Activated CD4-positive, alpha-beta memory T cell treated with anti-CD3 and anti-CD28 coated beads, Interleukin-2, amount 10 ng/mL, durations not matched to agents 7 days and 5 days (primary cell): ENCODE measurements around the gene DKC1. TPM values are rescaled to one million over a fixed set of nuclear protein-coding genes. Genes with fewer than 3 reads are reported as not detected.
"Not testable (repeated sequence)": the region's sequence is repeated elsewhere in the genome, so short reads cannot be mapped to it uniquely, and the experiment has no call there.

Source experiments
- CTCF ChIA-PET: fragments of 350-600 bp; sonication (Branson Sonifier 250); formaldehyde crosslinking; loops from one replicate; lab custom pipeline; 2021; ENCODE audit warnings: antibody characterized with exemption, inconsistent platforms; lab: Charles Lee
- POLR2A ChIA-PET: fragments of 350-600 bp; sonication (Branson Sonifier 250); formaldehyde crosslinking; loops from one replicate; lab custom pipeline; 2021; ENCODE audit warnings: antibody characterized with exemption; lab: Charles Lee
- DNase-seq: peaks from one replicate; pipeline ENCODE4 v3.0.0-alpha.2; 2020
- H3K27ac Mint-ChIP-seq: one replicate; pipeline ENCODE4 v1.8.0; 2021; ENCODE audit warnings: mild to moderate bottlenecking, mixed read lengths
- H3K27me3 Mint-ChIP-seq: one replicate; pipeline ENCODE4 v1.8.0; 2021; ENCODE audit warnings: mixed read lengths
- H3K36me3 Mint-ChIP-seq: one replicate; pipeline ENCODE4 v1.8.0; 2021; ENCODE audit warnings: low read depth, mixed read lengths
- H3K4me1 Mint-ChIP-seq: one replicate; pipeline ENCODE4 v1.8.0; 2021; ENCODE audit warnings: mixed read lengths
- H3K4me3 Mint-ChIP-seq: one replicate; pipeline ENCODE4 v1.8.0; 2021; ENCODE audit warnings: mild to moderate bottlenecking, mixed read lengths
- H3K9me3 Mint-ChIP-seq: one replicate; pipeline ENCODE4 v1.8.0; 2021; ENCODE audit warnings: mixed read lengths
- total RNA-seq, 2 experiments: library from RNA; stranded (reverse); gene quantifications; one replicate each; pipeline ENCODE4 v1.2.3, GENCODE V29; 2021

DKC1 gene
- total RNA-seq, 2 experiments from 2014 or later = 46.8 to 50.4 TPM

DNA sequence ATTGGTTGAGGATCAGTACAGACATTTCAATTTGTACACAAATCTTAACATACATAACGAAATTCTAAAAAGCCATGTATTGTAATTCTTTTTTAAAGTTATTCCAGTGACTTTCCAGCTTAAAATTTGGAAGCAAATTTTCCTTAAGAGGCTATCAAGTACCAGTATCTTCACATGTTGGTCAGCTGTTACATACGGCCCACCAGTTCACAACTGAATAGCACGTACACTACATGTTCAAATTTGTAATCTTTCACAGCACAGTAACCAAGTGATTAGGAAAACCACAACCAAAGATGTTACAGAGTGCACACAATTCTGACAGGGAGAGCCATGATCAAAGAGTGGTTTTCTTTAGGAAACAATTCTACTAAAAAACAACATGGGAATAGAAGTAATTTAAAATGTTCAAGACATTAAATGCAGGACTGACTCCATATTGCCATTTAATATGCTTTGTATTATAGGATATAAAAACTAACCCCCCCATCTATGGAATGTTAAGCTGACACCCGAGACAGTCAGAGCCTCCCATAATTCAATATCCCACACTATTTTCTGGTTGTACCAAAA, 53.7 kb downstream of the DKC1 start:
- CTCF ChIA-PET, H3K4me1 Mint-ChIP-seq, H3K4me3 Mint-ChIP-seq, DNase-seq, H3K36me3 Mint-ChIP-seq, H3K9me3 Mint-ChIP-seq, H3K27ac Mint-ChIP-seq: not testable (repeated sequence)
- POLR2A ChIA-PET = interaction anchor here (1.8 kb wide), 1 partner anchor 13 kb away, joined by 3 read pairs; no protein-coding TSS in a partner anchor
- H3K27me3 Mint-ChIP-seq = peaks cover 20% of the 10 kb centered on the region

DNA sequence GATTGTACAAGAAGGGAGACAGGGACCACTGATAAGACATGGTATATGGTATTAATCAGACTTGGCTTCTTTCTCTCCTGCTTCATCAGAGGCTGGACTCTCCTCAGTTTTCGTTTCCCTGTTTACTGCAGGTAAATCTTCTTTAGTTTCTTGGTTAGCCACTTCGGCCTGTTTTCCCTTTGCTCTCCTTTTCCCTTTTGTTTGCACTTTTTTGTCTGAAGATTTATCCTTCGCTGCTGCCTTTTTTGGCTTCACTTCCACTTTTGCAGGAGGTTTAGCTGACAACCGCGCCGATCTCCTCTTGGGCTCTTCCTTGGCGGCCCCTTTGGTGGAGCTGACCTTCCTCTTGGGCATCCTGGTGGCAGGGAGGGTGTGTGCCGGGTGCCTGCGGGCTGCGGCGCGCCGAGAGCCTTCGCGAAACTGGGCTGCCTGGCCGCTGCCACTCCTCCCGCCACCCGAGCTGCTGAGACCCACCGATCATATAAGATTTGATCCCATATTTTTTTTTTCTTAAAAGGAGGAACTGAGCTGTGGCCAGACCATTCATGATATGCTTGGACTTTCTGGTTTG, 54.5 kb downstream of the DKC1 start:
- H3K4me1 Mint-ChIP-seq, H3K4me3 Mint-ChIP-seq, DNase-seq, H3K36me3 Mint-ChIP-seq, H3K9me3 Mint-ChIP-seq, H3K27ac Mint-ChIP-seq: not testable (repeated sequence)
- CTCF ChIA-PET = interaction anchor here (1.0 kb wide), 1 partner anchor 23 kb away, joined by 3 read pairs; no protein-coding TSS in a partner anchor
- POLR2A ChIA-PET = interaction anchor here (1.8 kb wide), 1 partner anchor 14 kb away, joined by 3 read pairs; no protein-coding TSS in a partner anchor
- peaks cover 19% of the 10 kb centered on the region for H3K27me3 Mint-ChIP-seq

DNA sequence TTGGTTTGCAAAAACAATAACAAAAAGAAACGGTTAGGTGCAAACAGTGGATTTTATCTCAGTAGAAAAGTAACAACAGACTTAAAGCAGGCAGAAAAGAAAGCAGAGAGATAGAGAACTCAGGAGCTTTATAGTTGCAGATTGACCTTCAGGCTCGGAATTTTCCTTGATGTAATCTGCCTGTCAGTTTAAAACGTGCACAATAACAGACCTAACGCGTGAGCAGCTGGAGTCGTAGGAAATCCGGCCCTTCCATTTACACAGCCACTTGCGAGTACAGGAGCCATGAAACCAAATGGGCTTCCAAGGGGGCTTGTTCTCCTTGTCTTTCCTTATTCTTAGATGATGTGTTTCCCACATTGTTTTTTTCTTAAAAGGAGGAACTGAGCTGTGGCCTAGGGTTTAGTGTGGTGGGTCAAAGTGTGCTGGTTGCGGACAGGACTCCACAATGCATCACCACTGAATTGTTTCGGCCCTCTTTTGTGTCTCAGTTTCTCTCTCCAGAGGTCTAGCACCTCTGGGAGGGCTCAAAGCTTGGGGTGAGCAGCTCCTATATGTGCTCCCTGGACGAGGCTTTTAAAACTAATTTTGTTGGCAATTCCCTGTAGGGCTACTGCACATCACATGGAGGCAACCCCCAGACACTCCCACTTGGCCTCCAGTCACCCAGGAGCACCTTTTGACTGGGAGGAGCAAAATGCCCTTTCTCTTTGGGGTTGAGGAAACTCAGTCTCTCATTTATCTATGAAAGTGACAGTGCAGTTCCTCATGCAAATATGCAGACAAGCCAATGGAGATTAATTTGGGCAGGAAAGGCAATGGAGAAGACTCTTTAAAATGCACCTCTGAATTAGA, 56.5 kb downstream of the DKC1 start:
- ChIA-PET CTCF (interaction anchor here (0.7 kb wide), 1 partner anchor 50 kb away, joined by 4 read pairs; no protein-coding TSS in a partner anchor), POLR2A (no interaction called here)
- no peaks in the 10 kb centered on the region for H3K36me3 Mint-ChIP-seq
- H3K27me3 Mint-ChIP-seq = peaks cover 8% of the 10 kb centered on the region
- H3K9me3 Mint-ChIP-seq = no peaks in the 10 kb centered on the region
- no peak overlapping the region for H3K27ac Mint-ChIP-seq
- H3K4me3 Mint-ChIP-seq = no peak overlapping the region
- DNase-seq = no peak
- H3K4me1 Mint-ChIP-seq = no peaks in the 10 kb centered on the region

DNA sequence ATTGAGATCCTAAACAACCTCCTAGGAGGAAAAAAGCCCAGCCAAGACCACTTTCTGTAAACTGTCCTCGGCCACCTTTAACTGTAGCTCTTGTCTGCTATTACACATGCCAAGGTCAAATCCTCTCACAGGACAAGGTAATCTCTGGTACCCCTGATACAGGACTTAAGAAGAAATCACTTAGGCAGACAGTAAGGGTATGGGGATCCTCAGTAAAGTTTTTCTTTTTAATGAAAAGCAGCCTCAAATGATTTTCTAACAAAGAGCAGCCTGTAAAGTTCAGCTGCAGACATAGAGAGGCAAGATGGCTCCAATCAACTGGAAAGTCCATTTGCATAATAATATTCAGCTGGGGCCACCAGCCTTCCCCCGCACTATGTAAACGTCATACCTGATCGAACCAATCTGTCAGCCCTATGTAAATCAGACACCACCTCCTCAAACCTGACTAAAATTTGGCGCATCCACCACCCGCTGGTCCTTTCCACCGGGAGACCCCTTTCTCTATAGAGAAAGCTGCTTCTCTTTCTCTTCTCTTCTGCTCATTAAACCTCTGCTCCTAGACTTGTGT, 57.2 kb downstream of the DKC1 start:
- Mint-ChIP-seq H3K27me3 (peaks cover 8% of the 10 kb centered on the region), H3K27ac (no peak overlapping the region), H3K36me3 (no peaks in the 10 kb centered on the region), H3K4me3 (no peak overlapping the region), H3K9me3 (no peaks in the 10 kb centered on the region), H3K4me1 (no peaks in the 10 kb centered on the region)
- CTCF ChIA-PET = no interaction called here
- DNase-seq = no peak
- POLR2A ChIA-PET = no interaction called here

DNA sequence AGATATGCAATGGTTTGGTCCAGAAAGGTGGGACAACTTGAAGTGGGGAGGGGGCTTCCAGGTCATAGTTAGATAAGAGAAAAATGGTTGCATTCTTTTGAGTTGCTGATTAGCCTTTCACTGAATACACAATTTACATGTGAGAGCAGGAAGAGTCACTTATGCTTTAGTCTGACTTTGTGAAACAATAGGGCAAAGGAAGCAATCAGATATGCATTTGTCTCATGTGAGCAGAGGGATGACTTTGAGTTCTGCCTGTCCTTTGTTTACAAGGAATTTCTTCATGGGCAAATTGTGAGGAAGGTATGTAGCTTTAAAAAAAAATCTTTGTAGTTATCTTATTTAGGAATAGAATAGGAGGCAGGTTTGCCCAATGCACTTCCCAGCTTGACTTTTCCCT, 58.9 kb downstream of the DKC1 start:
- Mint-ChIP-seq H3K36me3 (no peaks in the 10 kb centered on the region), H3K27ac (no peak overlapping the region), H3K27me3 (peaks cover 6% of the 10 kb centered on the region), H3K4me3 (no peak overlapping the region), H3K9me3 (peaks cover 2% of the 10 kb centered on the region), H3K4me1 (no peaks in the 10 kb centered on the region)
- DNase-seq = no peak
- POLR2A ChIA-PET = no interaction called here
- CTCF ChIA-PET = no interaction called here

DNA sequence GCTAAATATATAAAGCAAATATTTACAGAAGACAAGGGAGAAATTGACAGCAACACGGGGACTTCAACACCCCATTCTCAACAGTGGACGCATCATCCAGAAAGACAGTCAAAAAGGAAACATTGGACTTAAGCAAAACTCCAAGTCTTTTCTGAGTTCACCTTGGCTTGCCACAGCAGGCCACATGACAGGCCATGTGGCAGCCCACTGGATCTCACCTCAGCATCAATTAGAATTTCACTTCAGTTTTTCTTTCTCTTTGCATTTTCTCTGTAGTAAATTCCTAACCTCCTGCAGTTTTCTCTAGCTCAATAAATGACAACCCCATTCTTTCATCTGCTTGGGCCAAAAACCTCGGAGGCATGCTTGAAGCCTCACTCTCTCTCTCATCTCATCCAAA, 59.4 kb downstream of the DKC1 start:
- Mint-ChIP-seq H3K36me3 (no peaks in the 10 kb centered on the region), H3K9me3 (peaks cover 2% of the 10 kb centered on the region), H3K4me1 (peaks cover under 1% of the 10 kb centered on the region), H3K27ac (no peak overlapping the region), H3K27me3 (peaks cover 5% of the 10 kb centered on the region), H3K4me3 (no peak overlapping the region)
- no peak for DNase-seq
- ChIA-PET CTCF (no interaction called here), POLR2A (no interaction called here)

DNA sequence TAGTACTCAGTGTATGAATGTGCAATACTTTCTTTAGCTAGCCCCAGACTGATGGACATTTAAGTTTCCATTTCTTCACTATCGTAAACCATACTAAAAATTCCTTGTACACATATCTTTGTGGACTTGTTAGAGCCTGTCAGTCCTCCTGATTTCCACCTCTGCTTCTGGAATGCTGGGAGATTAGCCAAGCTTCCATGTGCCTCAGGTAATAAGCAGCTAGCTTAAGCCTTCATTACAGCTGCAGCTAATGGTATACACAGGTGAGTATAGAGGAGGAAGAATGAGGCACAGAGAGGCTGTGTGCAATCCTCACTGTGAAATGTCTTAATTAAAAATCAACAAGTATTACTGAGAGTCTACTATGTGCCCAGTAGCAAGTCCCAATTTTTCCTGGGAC, 62.0 kb downstream of the DKC1 start:
- Mint-ChIP-seq H3K27me3 (peaks cover 3% of the 10 kb centered on the region), H3K4me1 (peaks cover 14% of the 10 kb centered on the region), H3K36me3 (no peaks in the 10 kb centered on the region), H3K27ac (no peak overlapping the region), H3K9me3 (peaks cover 2% of the 10 kb centered on the region), H3K4me3 (no peak overlapping the region)
- ChIA-PET POLR2A (no interaction called here), CTCF (no interaction called here)
- DNase-seq = no peak

DNA sequence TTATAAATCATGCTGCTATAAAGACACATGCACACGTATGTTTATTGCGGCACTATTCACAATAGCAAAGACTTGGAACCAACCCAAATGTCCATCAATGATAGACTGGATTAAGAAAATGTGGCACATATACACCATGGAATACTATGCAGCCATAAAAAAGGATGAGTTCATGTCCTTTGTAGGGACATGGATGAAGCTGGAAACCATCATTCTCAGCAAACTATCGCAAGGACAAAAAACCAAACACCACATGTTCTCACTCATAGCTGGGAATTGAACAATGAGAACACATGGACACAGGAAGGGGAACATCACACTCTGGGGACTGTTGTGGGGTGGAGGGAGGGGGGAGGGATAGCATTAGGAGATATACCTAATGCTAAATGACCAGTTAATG, 62.9 kb downstream of the DKC1 start:
- POLR2A ChIA-PET, CTCF ChIA-PET, H3K27ac Mint-ChIP-seq, H3K4me3 Mint-ChIP-seq, H3K9me3 Mint-ChIP-seq, DNase-seq, H3K36me3 Mint-ChIP-seq, H3K27me3 Mint-ChIP-seq: not testable (repeated sequence)
- H3K4me1 Mint-ChIP-seq = peaks cover 18% of the 10 kb centered on the region

Other genes with a start within 250 kb of the DKC1 start
- gene FAM3A, start 246.6 kb upstream of the DKC1 start, total RNA-seq = 10 to 100 TPM; 24.9 to 29.0 TPM
- gene G6PD, start 216.0 kb upstream of the DKC1 start, total RNA-seq = 10 to 100 TPM; 62.7 to 64.4 TPM
- gene IKBKG, start 215.2 kb upstream of the DKC1 start, total RNA-seq = 10 to 100 TPM; 51.9 to 54.0 TPM
- gene CTAG1A, start 177.7 kb upstream of the DKC1 start, total RNA-seq = not detected
- gene CTAG1B, start 143.6 kb upstream of the DKC1 start, total RNA-seq = not detected
- gene CTAG2, start 109.3 kb upstream of the DKC1 start, total RNA-seq = not detected
- gene GAB3, start 11.8 kb upstream of the DKC1 start, total RNA-seq = 10 to 100 TPM; 10.5 to 12.0 TPM
- gene MPP1, start 42.6 kb downstream of the DKC1 start, total RNA-seq = 10 to 100 TPM; 26.5 to 29.8 TPM
- not detected for gene SMIM9, start 71.8 kb downstream of the DKC1 start, total RNA-seq
- 10 to 100 TPM; 61.8 to 63.4 TPM for gene F8A1, start 123.5 kb downstream of the DKC1 start, total RNA-seq